NCI-H2171 (cell line): ENCODE data around the gene TMEM132D.

Source experiments
- DNase-seq: peaks from one replicate; lab custom pipeline; 2025; lab: John Stamatoyannopoulos, UW

TMEM132D gene

DNA sequence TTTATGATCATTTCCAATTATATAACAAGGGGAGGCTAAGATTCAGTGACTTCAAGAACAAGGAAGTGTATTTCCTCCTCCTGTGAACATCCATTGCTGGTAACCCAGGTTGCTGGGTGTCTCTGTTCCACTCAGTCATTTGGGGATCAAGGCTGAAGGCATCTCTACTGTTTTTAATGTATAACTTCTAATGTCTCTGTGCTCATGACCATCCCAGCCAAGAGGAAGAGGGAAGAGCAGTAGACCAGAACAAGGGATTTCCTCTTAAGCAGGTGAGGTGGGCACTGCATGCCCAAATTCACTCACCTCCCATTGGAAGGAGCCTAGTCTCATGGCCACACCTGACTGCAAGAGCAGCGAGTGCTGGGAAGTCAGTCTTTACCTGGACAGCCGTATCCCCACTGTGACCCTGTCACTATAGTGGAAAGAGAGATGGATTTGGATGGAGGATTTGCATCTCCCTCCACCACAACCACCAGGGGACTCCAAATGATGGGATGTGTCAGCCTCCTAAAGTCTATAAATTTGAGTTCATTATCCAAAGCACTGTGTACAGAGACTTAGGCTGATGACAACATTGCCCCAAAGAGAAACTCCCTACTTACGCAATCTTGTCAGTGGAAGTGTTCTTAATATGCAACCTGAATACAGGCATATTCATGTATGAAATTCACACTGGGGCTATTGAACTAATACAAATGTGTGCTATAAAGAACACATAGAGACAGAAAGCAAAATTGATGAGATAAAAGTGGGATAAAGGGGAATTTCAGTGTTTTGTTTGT, 368.7 kb downstream of the TMEM132D start:
- no peak for DNase-seq

DNA sequence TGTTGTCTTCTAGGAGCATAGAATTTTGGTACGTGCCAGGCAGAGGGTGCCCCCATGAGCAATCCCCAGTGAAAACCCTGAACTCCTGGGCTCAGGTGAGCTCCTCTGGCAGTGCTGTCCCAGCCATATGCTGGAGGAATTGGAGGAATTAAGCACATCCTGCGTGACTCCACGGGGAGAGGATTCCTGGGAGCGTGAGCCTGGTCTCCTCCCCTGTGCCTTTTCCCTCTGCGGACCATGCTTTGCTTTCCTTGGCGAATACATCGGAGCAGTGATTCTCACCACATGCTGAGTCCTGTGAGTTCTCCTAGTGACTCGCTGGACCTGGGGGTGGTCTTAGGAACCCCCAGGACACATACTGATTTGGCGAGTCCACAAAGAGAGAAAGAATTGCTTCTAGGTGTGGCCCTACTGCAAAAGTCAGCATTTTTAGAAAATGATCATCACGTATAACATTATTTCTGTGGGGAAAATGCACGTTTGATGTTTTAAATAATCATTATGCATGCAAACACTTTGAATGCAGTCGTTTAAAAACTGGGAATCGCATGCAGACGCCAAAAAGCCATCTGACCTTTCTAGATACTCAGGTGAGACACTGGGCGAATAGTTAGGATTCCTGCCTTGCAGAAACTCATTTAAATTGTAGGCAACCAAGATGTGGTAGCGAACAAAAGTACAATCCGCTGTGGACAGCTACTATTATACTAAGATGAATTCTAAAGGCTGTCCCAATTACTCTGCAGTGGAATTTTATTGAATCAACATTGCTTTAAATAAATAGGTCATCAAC, 370.9 kb downstream of the TMEM132D start:
- DNase-seq: no peak

DNA sequence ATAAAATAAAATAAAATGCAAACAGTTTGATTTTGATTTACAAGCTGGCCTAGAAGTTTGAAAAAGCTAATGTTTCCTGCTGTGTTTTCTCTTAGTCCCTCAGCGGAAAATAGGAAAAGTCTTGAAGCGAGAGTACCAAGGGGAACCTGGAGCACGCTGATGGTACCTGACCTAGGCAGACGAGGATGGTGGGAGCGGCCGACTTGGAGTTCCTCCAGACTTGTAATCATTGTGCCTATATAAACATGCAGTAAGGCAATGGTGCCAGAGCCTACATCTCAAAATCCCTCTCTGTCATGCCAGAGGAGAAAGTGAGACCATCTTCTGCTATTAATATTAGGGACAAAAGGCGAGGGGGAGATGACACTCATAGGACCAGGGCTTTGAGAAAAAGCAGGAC, 371.7 kb downstream of the TMEM132D start:
- DNase-seq: no peak

GRCh38 chr12:129530984-129531383, 372.8 kb downstream of the TMEM132D start:
- DNase-seq: no peak

DNA sequence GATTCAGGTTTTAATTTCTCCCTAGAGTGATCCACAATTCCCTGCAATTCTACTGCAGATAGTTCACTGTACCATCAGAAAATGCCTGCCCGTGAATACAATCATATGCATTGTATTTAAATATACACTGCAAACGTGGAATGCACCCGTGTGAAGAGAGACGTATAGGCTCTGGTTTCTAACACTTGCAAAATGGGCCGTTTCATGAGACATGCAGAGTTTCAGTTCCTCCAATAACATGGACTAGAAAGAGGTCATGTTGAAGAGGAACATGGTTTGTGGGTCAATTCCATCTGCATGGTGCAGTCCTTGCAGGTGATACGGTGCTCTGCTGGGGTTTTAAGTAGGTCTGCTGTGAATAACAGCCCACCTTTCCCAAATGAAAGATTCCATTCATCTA, 373.3 kb downstream of the TMEM132D start:
- no peak for DNase-seq

DNA sequence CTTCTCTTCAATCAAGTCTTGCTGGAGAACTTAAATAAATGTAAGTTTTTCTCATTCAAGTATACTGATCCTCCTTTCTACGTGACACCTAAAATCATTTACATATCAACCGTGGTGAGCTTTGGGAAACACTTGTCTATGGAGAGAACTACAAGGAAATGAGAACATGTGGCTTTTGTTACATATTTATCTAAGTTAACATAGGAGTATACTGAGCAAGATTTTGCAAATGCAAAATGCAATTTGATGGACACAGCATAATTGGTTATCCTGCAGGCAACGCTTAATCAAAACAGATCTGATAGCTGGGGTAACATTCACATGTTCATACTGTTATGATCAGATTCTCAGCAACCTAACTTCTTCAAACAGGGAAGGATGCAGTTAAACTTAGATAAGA, 376.3 kb downstream of the TMEM132D start:
- no peak for DNase-seq

DNA sequence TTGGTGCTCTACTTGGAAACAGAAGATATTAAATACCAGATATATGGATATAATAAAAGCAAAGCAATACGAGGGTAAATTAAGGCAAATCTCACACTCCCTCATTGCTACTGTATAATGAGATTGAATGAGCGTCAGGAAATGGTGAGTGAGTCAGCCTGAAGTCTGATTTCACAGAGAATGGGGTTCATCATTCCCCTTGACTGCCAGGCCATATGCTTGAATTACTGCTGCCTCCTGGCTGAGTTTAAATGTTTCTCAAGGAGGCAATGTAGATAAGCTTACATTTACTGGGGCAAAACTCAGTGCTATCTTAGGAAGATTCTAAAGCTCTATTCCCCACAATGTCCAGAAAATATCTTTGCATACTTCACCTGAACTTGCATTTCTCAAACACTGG, 380.2 kb downstream of the TMEM132D start:
- no peak for DNase-seq

DNA sequence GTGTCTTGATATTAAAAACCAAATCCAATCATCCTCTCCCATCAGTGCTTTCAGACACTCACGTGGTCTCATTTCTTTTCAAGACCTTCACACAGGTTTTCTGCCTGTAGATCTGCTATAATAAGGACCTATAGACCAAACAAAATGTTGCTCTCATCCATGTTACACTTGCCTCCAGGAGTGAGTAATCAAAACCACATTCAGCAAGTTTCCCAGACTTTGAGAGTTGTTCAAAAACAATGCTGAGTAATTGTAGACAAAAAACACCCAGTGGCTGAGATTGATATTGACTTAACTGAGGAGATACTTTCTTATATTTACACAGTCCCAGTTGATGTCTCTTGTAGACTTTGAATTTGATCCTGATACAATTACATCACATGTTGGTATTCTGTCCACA, 383.1 kb downstream of the TMEM132D start:
- DNase-seq: no peak

DNA sequence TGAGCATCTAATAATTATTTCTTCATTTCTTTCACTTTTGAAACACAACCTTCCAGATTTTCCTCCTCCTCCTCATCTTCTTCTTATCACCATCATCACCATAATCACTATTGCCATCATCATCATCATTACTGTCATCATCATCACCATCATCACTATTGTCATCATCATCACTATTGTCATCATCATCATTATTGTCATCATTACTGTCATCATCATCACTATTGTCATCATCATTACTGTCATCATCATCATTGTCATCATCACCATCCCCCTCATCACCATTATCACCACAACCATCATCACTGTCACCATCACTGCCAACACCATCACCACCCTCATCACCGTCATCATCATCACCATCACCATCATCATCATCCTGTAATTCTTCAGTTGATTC, 400.0 kb downstream of the TMEM132D start:
- no peak for DNase-seq

- no peak for DNase-seq
Observed at GRCh38 chr12:129496226-129496625, 407.6 kb downstream of the TMEM132D start.

DNA sequence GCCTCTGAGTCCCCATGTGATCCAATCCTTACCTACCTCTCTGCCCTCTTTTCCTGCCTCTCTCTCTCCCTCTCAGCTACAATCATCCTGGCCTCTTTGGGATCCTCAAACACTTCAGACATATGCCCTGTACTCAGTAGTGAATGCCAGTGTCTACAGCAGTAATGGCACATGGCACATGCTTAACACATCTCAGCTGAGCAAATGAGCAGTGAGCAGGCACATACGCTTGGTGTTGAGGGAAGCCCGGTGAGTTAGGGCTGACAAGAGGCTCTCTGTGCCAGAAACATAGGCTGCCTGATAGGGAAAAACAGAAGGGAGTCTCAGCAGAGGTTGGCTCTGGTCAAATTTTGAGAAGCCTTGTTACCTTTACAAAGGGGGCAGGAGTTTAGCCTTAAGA, 409.1 kb downstream of the TMEM132D start:
- no peak for DNase-seq

- DNase-seq: no peak
Observed at GRCh38 chr12:129494260-129494659, 409.6 kb downstream of the TMEM132D start.

- DNase-seq: no peak
Observed at GRCh38 chr12:129489100-129489676, 414.6 kb downstream of the TMEM132D start.

DNA sequence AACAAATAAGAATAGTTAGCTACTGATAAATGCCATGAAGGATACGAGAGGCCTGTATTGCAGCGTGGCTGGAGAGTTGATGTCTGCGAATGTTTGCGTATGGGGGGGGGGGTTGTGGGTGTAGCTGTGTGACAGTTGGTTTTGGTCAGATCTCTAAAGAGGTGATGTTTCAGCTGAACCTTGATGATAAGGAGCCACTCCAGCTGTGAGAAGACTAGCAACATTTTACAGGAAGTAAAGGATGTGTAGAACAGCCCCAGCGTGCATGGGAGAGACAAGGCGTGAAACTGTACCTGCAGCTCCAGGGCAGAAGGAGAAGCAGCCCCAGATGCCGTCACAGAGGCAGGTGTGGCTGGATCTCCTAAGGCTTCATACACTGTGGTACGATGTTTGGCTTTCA, 416.9 kb downstream of the TMEM132D start:
- no peak for DNase-seq

DNA sequence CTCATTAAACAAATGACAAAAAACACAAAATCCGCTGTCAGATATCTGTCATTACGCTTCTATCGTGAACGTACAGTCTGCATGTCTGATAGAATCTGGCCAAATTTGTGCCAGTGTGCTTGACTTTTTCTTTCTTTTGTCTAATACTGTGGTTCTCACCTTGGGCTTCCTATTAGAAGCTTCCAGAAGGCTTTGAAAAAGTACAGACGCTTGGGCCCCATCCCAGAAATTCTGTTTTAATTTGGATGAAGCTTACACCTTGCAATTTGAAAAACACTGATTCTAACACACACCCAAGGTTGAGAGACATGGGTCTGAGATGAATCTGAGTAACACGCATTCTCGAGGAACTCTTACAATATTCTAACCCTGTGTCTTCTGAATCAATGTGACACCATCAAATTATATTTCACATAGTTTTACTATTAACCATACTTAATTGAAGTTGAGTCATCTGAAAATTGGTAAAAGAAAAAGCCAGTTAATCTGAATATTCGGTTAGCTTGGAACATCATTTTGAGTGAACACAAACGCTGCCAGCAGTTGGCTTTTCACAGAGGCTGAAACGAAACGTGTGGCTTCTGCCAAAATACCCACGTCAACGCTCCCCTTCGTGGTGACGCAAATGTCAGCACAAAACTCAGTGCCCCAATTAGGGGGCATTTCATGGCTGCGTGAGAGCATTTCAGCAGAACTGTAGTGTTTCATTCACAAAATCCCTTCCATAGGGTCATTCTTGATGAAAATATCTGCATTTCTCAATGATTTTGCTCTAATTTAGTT, 420.5 kb downstream of the TMEM132D start:
- no peak for DNase-seq

DNA sequence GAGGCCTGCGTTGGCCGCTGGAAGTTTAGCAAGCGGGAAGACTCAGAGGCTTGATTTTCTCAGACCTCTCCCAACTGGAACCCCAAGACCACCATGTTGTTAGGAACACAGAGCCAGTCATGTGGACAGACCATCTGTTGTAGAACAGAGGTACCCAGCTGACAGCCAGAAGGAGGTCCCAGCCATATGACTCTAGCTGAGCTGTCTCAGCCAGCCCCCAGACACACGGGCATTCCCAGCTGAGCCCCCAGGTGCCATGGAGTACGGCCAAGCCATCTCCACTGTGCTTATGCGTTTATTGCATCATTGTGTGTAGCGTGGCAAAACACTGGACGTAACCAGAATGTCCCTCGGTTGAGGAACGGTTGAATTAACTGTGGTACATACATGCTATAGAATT, 421.9 kb downstream of the TMEM132D start:
- no peak for DNase-seq

DNA sequence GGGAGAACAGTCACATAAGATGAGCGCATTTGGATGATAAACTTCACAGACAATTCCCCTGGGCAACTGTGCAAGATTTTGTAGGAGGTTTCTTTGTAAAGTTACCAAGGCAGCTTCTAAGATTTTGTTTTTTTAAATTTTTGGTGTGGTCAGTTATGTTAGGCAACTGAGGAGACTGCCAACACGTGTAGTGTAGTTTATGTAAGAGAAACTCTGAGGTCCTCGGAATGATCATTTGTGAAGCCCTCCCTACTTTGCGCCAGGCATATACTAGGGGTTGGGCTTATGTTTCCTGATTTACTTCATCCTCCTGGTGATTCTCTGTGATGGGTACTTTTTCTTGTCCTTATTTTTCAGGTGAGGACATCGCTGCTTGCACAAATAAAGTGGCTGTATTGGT, 433.6 kb downstream of the TMEM132D start:
- DNase-seq: no peak

GRCh38 chr12:129467726-129468125, 436.1 kb downstream of the TMEM132D start:
- no peak for DNase-seq

GRCh38 chr12:129467289-129467688, 436.5 kb downstream of the TMEM132D start:
- no peak for DNase-seq

- DNase-seq: no peak
Observed at GRCh38 chr12:129466499-129466898, 437.3 kb downstream of the TMEM132D start.

GRCh38 chr12:129459886-129460285, 443.9 kb downstream of the TMEM132D start:
- DNase-seq: no peak

DNA sequence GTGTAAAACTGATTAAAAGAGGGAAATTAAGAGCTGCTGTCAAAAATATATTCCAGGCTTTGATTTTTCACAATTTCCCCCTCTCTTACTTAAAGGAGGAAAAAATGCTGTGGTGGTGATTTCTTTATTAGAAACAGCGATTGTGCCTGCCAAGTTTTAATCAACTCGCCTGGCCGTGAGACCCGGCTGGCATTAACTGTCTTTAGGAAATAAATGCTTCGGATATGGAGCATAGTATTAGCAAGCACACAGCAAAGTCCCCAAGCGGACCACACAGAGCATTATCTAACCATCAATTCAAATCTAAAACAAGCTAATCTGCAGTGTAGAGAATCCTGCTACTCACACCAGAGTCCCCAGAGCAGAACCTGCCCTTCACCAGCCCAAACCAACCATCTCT, 457.1 kb downstream of the TMEM132D start:
- DNase-seq: no peak
